ENCODE data around the gene CLBA1. TPM values are rescaled to one million over a fixed set of nuclear protein-coding genes. Genes with fewer than 3 reads are reported as not detected.

The CLBA1 gene
- polyA plus RNA-seq, 1 of the 3 experiments (the other 2 are of a cell fraction), result 18.5 TPM

DNA sequence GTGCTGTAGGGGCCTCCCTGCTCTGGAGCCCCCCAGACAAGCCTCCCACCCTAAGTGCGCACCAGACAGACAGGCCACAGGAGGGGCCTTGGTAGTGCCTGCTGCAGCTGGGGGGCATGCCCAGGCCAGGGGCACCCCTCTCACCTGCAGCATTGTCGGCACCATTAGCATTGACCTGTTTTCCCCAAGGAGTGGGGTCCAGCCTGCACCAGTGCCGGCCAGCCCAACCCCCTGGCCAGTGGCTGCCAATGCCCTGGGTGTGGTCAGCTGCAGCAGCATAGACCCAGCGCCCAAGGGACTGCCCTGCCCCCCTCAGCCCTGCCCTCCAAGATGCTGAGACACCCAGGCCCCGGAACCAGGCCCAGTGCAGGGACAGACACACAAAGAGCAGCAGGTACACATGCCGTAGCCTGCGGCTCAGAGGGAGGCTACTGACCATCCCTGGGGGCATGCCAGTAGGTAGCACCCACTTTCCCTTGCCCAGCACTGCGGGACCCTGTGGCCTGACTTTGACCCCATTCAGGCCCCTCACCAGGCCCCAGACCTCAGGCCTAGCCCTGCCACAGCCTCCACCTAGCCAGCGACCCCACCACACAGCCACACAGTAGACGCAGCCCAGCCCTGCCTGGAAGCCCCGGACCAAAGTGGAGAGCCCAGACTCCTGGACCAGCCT lies 8.4 kb upstream of the CLBA1 start:
- Histone ChIP-seq H3K4me3 (ENCODE audit: low read depth in 2 of 2, low read length in 1 of 2) (peak overlapping the region; percentile 71 to 81), H3K27me3 (ENCODE audit: insufficient read depth) (no peaks in the 10 kb centered on the region), H2AFZ (ENCODE audit: low read depth) (no peak overlapping the region), H3K4me2 (peak overlapping the region; percentile 99), H3K79me2 (ENCODE audit: insufficient read depth) (peaks cover 30% of the 10 kb centered on the region; the same call in 1 of the 2 replicates), H3K9me3 (no peaks in the 10 kb centered on the region), H3K9ac (peak overlapping the region; percentile 75), H3K36me3 (replicated peaks in 1 of 2; ENCODE audit: control insufficient read depth in 1 of 2, insufficient read depth in 2 of 2, low read length in 1 of 2) (no peaks in the 10 kb centered on the region), H3K27ac (ENCODE audit: low read depth in 2 of 2, low read length in 1 of 2) (no peak overlapping the region; a peak in 1 of 4 replicates), H3F3A (replicated peaks; ENCODE audit: insufficient read depth) (peaks cover 19% of the 10 kb centered on the region), H3K9me2 (no peaks in the 10 kb centered on the region), H3K4me1 (ENCODE audit: control insufficient read depth in 1 of 2, insufficient read depth in 2 of 2, low read depth in 1 of 2, low read length in 1 of 2) (peaks cover 34 to 75% of the 10 kb centered on the region in 2 experiments; a peak in 3 of 4 replicates), H4K20me1 (ENCODE audit: insufficient read depth) (no peaks in the 10 kb centered on the region)
- DNase-seq, result no peak
- WGBS (ENCODE audit: low lambda C conversion rate), result 55% methylated on average over 4 of the region's 11 CpGs
- POLR2A ChIA-PET, result no interaction called here
- CTCF ChIA-PET, result interaction anchor here (0.7 to 11.2 kb wide), 25 partner anchors 8 to 512 kb away, joined by 3 to 284 read pairs (median 9); partner anchors contain the start of genes CDCA4 and CLBA1
- TF ChIP-seq FOXM1 (IDR thresholded peaks at IDR 0.05; ENCODE audit: low read depth), result no peak

DNA sequence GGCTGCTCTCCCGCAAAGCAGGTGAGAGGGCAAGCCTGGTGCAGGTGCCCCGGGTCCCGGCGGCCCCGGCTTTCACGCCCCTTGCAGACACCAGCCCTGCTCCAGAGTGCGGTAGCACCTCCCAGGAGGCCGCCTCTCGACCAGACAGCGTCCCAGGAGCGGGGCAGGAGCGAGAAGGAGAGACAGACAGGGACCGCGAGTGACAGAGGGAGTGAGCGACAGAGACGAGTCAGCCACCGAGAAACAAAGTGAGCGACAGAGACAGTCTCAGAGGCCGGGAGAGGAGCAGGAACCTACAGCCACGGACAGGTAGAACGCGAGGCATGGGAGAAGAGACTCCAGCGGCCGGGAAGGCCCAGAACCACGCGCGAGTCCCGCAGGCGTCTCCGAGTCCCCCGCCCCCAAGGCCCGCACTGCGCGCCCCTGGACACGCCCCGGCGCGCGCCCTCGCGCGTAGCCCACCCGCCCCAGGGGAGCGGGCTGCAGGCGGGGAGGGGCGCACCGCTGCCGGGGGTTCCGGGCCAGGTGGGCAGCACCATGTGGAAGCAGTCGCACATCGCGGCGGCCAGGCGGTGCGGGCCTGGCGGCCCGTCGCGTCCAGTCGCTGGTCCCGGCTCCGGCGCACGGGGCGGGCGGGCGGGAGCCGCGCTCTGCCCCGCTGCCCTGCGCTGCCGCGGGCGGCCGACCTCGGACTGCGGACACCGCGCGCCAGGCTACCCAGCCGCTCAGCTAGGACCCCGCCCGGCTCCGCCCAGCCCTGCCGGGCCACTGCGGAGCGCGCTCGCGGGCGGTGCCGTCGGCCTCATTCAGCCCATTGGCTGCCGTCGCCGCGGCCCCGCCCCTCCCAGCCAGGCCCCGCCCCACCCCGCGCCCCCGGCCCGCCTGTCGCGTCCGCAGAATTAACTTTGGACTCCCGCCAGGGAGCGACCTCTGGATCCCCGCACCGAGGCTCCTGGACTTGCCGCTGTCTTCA lies 7.6 kb upstream of the CLBA1 start, which contains the start of gene AHNAK2:
Gene AHNAK2, minus strand, starts transcription at position 694 of the 973 bp plus-strand sequence. Its CDS starts 137 bp downstream, at position 557.
- peak within 1 kb of the TSS; percentile 75 for H3K9ac ChIP-seq
- no peaks in the 10 kb centered on the region for H3K9me2 ChIP-seq
- TF ChIP-seq NFIC (IDR thresholded peaks at IDR 0.05; ENCODE audit: borderline replicate concordance) (0 out of 2 replicates have a peak, but pooled peaks have one; percentile 19), POLR2AphosphoS5 (IDR thresholded peaks at IDR 0.05; ENCODE audit: low read depth, low read length) (0 out of 2 replicates have a peak, but pooled peaks have one; percentile 42), TAF1 (IDR thresholded peaks at IDR 0.05; ENCODE audit: borderline replicate concordance, low read depth, low read length) (peak; percentile 95), YY1 (IDR thresholded peaks at IDR 0.05; ENCODE audit: low read depth) (no peak)
- TF ChIP-seq, protein P1, sequence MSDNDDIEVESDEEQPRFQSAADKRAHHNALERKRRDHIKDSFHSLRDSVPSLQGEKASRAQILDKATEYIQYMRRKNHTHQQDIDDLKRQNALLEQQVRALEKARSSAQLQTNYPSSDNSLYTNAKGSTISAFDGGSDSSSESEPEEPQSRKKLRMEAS (IDR thresholded peaks at IDR 0.05; ENCODE audit: low read depth), result 0 out of 2 replicates have a peak, but pooled peaks have one; percentile 14
- no peak within 1 kb of the TSS for H2AFZ ChIP-seq (ENCODE audit: low read depth)
- WGBS (ENCODE audit: low lambda C conversion rate), result 10% methylated on average over 22 of the region's 111 CpGs
- H3K79me2 ChIP-seq (ENCODE audit: insufficient read depth), result peaks cover 21% of the 10 kb centered on the region; the same call in 1 of the 2 replicates
- no peaks in the 10 kb centered on the region for H3K9me3 ChIP-seq
- H3K4me1 ChIP-seq (ENCODE audit: control insufficient read depth in 1 of 2, insufficient read depth in 2 of 2, low read depth in 1 of 2, low read length in 1 of 2), result peaks cover 26 to 75% of the 10 kb centered on the region in 2 experiments; a peak in 3 of 4 replicates
- peak within 1 kb of the TSS; percentile 99 for H3K4me2 ChIP-seq
- H3K4me3 ChIP-seq (ENCODE audit: low read depth in 2 of 2, low read length in 1 of 2), result peak within 1 kb of the TSS; percentile 71 to 81
- ChIA-PET CTCF (interaction anchor here (1.0 to 11.2 kb wide), 7 partner anchors 11 to 512 kb away, joined by 3 to 284 read pairs (median 11); no protein-coding TSS in a partner anchor), POLR2A (no interaction called here)
- H4K20me1 ChIP-seq (ENCODE audit: insufficient read depth), result no peaks in the 10 kb centered on the region
- H3K27ac ChIP-seq (ENCODE audit: low read depth in 2 of 2, low read length in 1 of 2), result peak within 1 kb of the TSS in 1 of 2 experiments; percentile 95; a peak in 2 of 4 replicates
- H3F3A ChIP-seq (replicated peaks; ENCODE audit: insufficient read depth), result peaks cover 19% of the 10 kb centered on the region
- H3K36me3 ChIP-seq (replicated peaks in 1 of 2; ENCODE audit: control insufficient read depth in 1 of 2, insufficient read depth in 2 of 2, low read length in 1 of 2), result no peaks in the 10 kb centered on the region
- H3K27me3 ChIP-seq (ENCODE audit: insufficient read depth), result no peaks in the 10 kb centered on the region
- peak; percentile 95 for DNase-seq
